Left ventricle myocardium inferior (tissue), 1 donor: ENCODE results near the gene AFF4. TPM values are rescaled to one million over a fixed set of nuclear protein-coding genes. Genes with fewer than 3 reads are reported as not detected.

Source experiments
- DNase-seq: peaks from one replicate; pipeline ENCODE4 v3.0.0-alpha.2; 2020
- H3K27ac ChIP-seq: fragments of 200-600 bp; replicated peaks from 2 replicates; pipeline ENCODE4 v1.8.0; 2021
- H3K27me3 ChIP-seq: fragments of 200-600 bp; 2 replicates; pipeline ENCODE4 v1.8.0; 2021; ENCODE audit warnings: low read depth
- H3K36me3 ChIP-seq: fragments of 200-600 bp; 2 replicates; pipeline ENCODE4 v1.8.0; 2021
- H3K4me1 ChIP-seq: fragments of 200-600 bp; 2 replicates; pipeline ENCODE4 v1.8.0; 2021
- H3K4me3 ChIP-seq: fragments of 200-600 bp; 2 replicates; pipeline ENCODE4 v1.8.0; 2021; ENCODE audit warnings: mild to moderate bottlenecking, moderate library complexity
- H3K9me3 ChIP-seq: fragments of 200-600 bp; replicated peaks from 2 replicates; pipeline ENCODE4 v1.8.0; 2021
- intact Hi-C: fragments of 100-400 bp; cut with micrococcal nuclease; formaldehyde crosslinking; loops from one replicate; pipeline ENCODE4 v1.11.0; 2022
- total RNA-seq: library from RNA; stranded (reverse); fragmentation: NEBNext Ultra II Directional; extraction: Animal tissue kit (Norgen Biotek cat#: 25700); gene quantifications from one replicate; pipeline ENCODE4 v1.2.1, GENCODE V29; 2021
- TF ChIP-seq, protein P1 (sequence below): fragments of 200-600 bp; IDR thresholded peaks from 2 replicates; pipeline ENCODE4 v1.8.0; 2021; ENCODE audit warnings: antibody characterized with exemption, mild to moderate bottlenecking, borderline replicate concordance
- donor health status: DM: no; HTN: yes; CAD: no; lungs with severe emphysema.

The AFF4 gene
- total RNA-seq, 1 donor from 2014 or later: 32.1 TPM

DNA sequence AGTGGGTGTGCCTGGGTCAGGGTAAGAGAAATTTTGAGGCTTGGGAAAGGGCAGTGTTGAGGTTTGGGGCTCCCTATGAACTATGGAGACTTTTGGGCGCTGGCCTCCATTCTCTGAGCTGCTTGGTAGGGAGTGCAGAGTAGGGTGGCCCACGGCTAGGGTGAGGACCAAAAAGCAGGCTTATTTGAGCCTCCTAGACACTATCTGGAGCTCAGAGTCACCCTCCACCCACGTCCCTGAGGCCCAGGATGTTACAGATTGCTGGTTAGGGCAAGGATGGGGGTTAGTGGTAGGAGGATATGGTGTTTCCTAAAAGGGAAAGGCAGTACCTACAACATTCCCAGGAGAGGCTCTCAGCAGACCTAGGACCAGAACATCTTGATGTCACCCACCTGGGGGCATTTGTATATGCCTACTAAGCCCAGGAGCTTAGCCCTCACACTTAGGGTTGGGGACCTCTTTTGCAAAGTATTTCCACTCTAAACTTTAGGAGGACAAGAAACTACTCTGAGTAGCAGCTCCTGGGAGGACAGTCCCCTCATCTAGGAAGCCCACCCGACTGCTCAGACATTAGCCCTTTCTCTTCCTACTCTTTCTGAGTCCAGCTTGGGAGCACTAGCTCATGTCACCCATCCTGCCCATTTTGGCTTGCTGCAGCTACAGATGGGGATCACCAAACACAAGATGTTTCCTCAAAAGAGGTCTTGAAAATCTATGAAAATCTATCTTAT is 135.3 kb downstream of the AFF4 start:
- TF ChIP-seq, protein P1, sequence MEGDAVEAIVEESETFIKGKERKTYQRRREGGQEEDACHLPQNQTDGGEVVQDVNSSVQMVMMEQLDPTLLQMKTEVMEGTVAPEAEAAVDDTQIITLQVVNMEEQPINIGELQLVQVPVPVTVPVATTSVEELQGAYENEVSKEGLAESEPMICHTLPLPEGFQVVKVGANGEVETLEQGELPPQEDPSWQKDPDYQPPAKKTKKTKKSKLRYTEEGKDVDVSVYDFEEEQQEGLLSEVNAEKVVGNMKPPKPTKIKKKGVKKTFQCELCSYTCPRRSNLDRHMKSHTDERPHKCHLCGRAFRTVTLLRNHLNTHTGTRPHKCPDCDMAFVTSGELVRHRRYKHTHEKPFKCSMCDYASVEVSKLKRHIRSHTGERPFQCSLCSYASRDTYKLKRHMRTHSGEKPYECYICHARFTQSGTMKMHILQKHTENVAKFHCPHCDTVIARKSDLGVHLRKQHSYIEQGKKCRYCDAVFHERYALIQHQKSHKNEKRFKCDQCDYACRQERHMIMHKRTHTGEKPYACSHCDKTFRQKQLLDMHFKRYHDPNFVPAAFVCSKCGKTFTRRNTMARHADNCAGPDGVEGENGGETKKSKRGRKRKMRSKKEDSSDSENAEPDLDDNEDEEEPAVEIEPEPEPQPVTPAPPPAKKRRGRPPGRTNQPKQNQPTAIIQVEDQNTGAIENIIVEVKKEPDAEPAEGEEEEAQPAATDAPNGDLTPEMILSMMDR: no peak
- Histone ChIP-seq H3K36me3 (peaks cover 4% of the 10 kb centered on the region), H3K4me1 (peaks cover 38% of the 10 kb centered on the region), H3K4me3 (no peak overlapping the region), H3K27me3 (no peaks in the 10 kb centered on the region), H3K9me3 (no peaks in the 10 kb centered on the region), H3K27ac (no peak overlapping the region)
- DNase-seq: no peak
- intact Hi-C loops: no loop called here

DNA sequence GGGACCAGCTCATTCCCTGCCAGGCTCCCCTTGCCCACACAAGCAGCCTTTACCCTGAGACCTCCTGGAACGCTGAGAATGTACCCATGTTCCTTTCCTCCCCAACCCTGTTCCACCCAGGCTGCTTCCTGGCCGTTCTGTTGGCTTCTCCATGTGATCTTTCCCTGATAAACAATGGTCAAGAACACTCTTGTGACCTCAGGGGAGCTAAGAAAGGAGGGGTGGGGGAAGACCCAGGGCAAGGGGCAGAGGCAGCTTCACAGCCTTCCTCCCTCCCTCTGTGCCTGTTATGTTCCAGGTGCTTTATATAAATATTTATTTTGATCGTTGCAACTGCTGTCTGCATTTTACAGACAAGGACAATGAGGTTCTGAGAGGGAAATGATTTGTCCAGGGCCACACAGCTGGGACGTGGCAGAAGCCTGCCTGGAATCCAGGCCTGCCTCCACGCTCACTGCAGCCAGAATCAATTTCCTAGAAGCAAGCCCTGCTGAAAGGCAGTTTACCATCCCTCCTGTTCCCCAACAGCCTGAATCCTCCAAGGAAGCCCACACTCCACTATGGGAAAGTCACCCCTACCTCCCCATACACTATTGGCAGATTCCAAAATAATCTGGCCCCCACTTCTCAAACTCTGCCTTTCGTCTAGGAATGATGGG is 136.9 kb downstream of the AFF4 start:
- Histone ChIP-seq H3K9me3 (no peaks in the 10 kb centered on the region), H3K4me3 (peak overlapping the region; percentile 56), H3K27me3 (no peaks in the 10 kb centered on the region), H3K27ac (peak overlapping the region; percentile 52), H3K4me1 (peaks cover 43% of the 10 kb centered on the region), H3K36me3 (peaks cover 4% of the 10 kb centered on the region)
- TF ChIP-seq, protein P1: no peak
- intact Hi-C loops: no loop called here
- no peak for DNase-seq

GRCh38 chr5:132825834-132826391 is 137.5 kb downstream of the AFF4 start:
- H3K27me3 ChIP-seq: no peaks in the 10 kb centered on the region
- H3K4me1 ChIP-seq: peaks cover 41% of the 10 kb centered on the region
- H3K4me3 ChIP-seq: peak overlapping the region; percentile 56
- intact Hi-C loops: no loop called here
- H3K36me3 ChIP-seq: peaks cover 4% of the 10 kb centered on the region
- H3K27ac ChIP-seq: peak overlapping the region; percentile 52
- DNase-seq: no peak
- H3K9me3 ChIP-seq: no peaks in the 10 kb centered on the region
- TF ChIP-seq, protein P1: no peak

Other genes starting within 250 kb of the AFF4 start
- 11.9 TPM for gene KIF3A, start 226.1 kb downstream of the AFF4 start, total RNA-seq
- gene CCNI2, start 216.2 kb downstream of the AFF4 start, total RNA-seq: 0.08 TPM
- 27.2 TPM for gene SEPTIN8, start 186.4 kb downstream of the AFF4 start, total RNA-seq
- gene SOWAHA, start 150.3 kb downstream of the AFF4 start, total RNA-seq: not detected
- gene SHROOM1, start 133.0 kb downstream of the AFF4 start, total RNA-seq: 4.9 TPM
- 0.52 TPM for gene GDF9, start 97.2 kb downstream of the AFF4 start, total RNA-seq
- gene UQCRQ, start 97.0 kb downstream of the AFF4 start, total RNA-seq: 1,839 TPM
- gene LEAP2, start 90.0 kb downstream of the AFF4 start, total RNA-seq: 1.9 TPM
- 18.7 TPM for gene ZCCHC10, start 62.9 kb upstream of the AFF4 start, total RNA-seq
- 80.2 TPM for gene HSPA4, start 88.4 kb upstream of the AFF4 start, total RNA-seq